ENCODE measurements around the gene FH.

DNA sequence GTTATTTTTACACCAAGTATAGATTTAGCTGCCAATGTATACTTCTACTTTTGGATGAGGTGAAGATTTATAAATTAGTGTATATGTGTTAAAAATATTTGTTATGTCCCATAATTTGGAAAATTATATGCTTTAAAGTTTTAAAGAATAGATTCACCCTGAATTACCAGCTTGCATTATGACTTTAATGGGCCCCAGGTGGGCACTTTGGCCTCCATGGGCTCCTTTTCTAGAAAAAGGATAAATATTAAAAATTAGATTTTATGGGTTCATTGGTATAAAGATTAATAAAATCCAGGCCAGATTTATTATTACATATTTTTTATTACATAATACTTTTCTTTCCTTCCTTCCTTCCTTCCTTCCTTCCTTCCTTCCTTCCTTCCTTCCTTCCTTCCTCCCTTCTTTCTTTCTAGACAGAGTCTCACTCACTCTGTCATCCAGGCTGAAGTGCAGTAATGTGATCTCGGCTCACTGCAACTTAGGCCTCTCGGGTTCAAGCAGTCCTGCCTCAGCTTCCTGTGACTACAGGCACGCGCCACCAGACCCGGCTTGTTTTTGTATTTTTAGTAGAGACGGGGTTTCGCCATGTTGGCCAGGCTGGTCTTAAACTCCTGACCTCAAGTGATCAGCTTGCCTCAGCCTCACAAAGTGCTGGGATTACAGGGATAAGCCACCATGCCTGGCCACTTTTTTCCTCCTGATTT, 34.5 kb upstream of the FH start:
- TF ChIP-seq, protein P1, sequence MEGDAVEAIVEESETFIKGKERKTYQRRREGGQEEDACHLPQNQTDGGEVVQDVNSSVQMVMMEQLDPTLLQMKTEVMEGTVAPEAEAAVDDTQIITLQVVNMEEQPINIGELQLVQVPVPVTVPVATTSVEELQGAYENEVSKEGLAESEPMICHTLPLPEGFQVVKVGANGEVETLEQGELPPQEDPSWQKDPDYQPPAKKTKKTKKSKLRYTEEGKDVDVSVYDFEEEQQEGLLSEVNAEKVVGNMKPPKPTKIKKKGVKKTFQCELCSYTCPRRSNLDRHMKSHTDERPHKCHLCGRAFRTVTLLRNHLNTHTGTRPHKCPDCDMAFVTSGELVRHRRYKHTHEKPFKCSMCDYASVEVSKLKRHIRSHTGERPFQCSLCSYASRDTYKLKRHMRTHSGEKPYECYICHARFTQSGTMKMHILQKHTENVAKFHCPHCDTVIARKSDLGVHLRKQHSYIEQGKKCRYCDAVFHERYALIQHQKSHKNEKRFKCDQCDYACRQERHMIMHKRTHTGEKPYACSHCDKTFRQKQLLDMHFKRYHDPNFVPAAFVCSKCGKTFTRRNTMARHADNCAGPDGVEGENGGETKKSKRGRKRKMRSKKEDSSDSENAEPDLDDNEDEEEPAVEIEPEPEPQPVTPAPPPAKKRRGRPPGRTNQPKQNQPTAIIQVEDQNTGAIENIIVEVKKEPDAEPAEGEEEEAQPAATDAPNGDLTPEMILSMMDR (conservative IDR thresholded peaks at IDR 0.05; ENCODE audit: low read length) = no peak
- TF ChIP-seq EZH2phosphoT487 (IDR thresholded peaks at IDR 0.05; ENCODE audit: borderline replicate concordance) = no peak
